CD14-positive monocyte (primary cell): Measurements from ENCODE around the gene PRRC2C. TPM values are rescaled to one million over a fixed set of nuclear protein-coding genes. Genes with fewer than 3 reads are reported as not detected.

Experiments used
- DNase-seq, 3 donors: peaks; one replicate each; pipeline ENCODE4 v3.0.0-alpha.2; 2011 to 2022
- H2AFZ ChIP-seq: 2 replicates; pipeline ENCODE4 v1.6.0; 2012; ENCODE audit warnings: mild to moderate bottlenecking, low read depth, low read length, inconsistent platforms; ENCODE audit not compliant: insufficient read depth, poor library complexity, severe bottlenecking
- H3K27ac ChIP-seq, 2 donors: 1 replicate in 1 of 2; 2 replicates in 1 of 2; pipeline ENCODE4 v1.5.1; 2012 to 2013; ENCODE audit warnings: low read length in 2 of 2, control low read depth in 1 of 2, inconsistent platforms in 1 of 2, low read depth in 1 of 2, mild to moderate bottlenecking in 1 of 2
- H3K27me3 ChIP-seq, 2 donors: one replicate each; pipeline versions ENCODE4 v1.6.0 to v1.6.1; 2011 to 2013; ENCODE audit warnings: low read length in 2 of 2; ENCODE audit not compliant: control insufficient read depth in 2 of 2, insufficient read depth in 2 of 2
- H3K36me3 ChIP-seq, 2 donors: replicated peaks in 1 of 2; 1 replicate in 1 of 2; 2 replicates in 1 of 2; pipeline versions ENCODE4 v1.5.1 to v1.6.1; 2012 to 2013; ENCODE audit warnings: low read length in 2 of 2, control low read depth in 1 of 2, inconsistent platforms in 1 of 2, mild to moderate bottlenecking in 1 of 2; ENCODE audit not compliant: insufficient read depth in 2 of 2, control insufficient read depth in 1 of 2
- H3K4me1 ChIP-seq, 2 donors: 1 replicate in 1 of 2; 2 replicates in 1 of 2; pipeline versions ENCODE4 v1.5.1 to v1.6.1; 2012 to 2013; ENCODE audit warnings: low read length in 2 of 2, control low read depth in 1 of 2, inconsistent platforms in 1 of 2, mild to moderate bottlenecking in 1 of 2, moderate library complexity in 1 of 2; ENCODE audit not compliant: insufficient read depth in 2 of 2, control insufficient read depth in 1 of 2
- H3K4me2 ChIP-seq: replicated peaks from 2 replicates; pipeline ENCODE3; 2012; ENCODE audit warnings: low read length, moderate library complexity, mild to moderate bottlenecking; ENCODE audit not compliant: poor library complexity, severe bottlenecking; ENCODE audit errors: extremely low read depth
- H3K4me3 ChIP-seq, 3 experiments: fragments of 200-600 bp in 1 of 3; sonication (generic) in 1 of 3; replicated peaks in 1 of 3; 1 replicate in 2 of 3; 2 replicates in 1 of 3; pipeline ENCODE4 v1.5.1; 2011 to 2013; ENCODE audit warnings: low read length in 3 of 3, mild to moderate bottlenecking in 3 of 3, control low read depth in 2 of 3, low read depth in 2 of 3, inconsistent platforms in 1 of 3, moderate library complexity in 1 of 3
- H3K79me2 ChIP-seq: 2 replicates; pipeline ENCODE4 v1.6.0; 2012; ENCODE audit warnings: mild to moderate bottlenecking, control low read depth, inconsistent platforms, low read length, moderate library complexity; ENCODE audit not compliant: insufficient read depth
- H3K9ac ChIP-seq: 2 replicates; pipeline ENCODE4 v1.6.0; 2017; ENCODE audit warnings: low read length, mild to moderate bottlenecking; ENCODE audit not compliant: insufficient read depth, poor library complexity, severe bottlenecking
- H3K9me3 ChIP-seq, 2 donors: replicated peaks in 1 of 2; 1 replicate in 1 of 2; 2 replicates in 1 of 2; pipeline versions ENCODE4 v1.5.1 to v1.6.1; 2012 to 2013; ENCODE audit warnings: low read length in 2 of 2, control low read depth in 1 of 2; ENCODE audit not compliant: control insufficient read depth in 1 of 2, insufficient read depth in 1 of 2
- H4K20me1 ChIP-seq: 2 replicates; pipeline ENCODE4 v1.6.0; 2012; ENCODE audit warnings: mild to moderate bottlenecking, low read length, control low read depth, moderate library complexity; ENCODE audit not compliant: insufficient read depth
- H3K27ac Mint-ChIP-seq, 7 donors: one replicate each; pipeline ENCODE4 v1.8.0; 2020; ENCODE audit warnings: mild to moderate bottlenecking in 7 of 7, mixed read lengths in 7 of 7, moderate library complexity in 6 of 7, inconsistent platforms in 2 of 7
- H3K27me3 Mint-ChIP-seq, 3 donors: one replicate each; pipeline ENCODE4 v1.8.0; 2021 to 2022; ENCODE audit warnings: low read depth in 3 of 3, mild to moderate bottlenecking in 3 of 3, mixed read lengths in 3 of 3, moderate library complexity in 3 of 3, inconsistent platforms in 1 of 3
- H3K36me3 Mint-ChIP-seq, 2 donors: one replicate each; pipeline ENCODE4 v1.8.0; 2020; ENCODE audit warnings: mixed read lengths in 2 of 2, inconsistent platforms in 1 of 2, mild to moderate bottlenecking in 1 of 2
- H3K4me1 Mint-ChIP-seq: one replicate; pipeline ENCODE4 v1.8.0; 2020; ENCODE audit warnings: mild to moderate bottlenecking, mixed read lengths
- H3K4me3 Mint-ChIP-seq, 2 donors: one replicate each; pipeline ENCODE4 v1.8.0; 2020; ENCODE audit warnings: mild to moderate bottlenecking in 2 of 2, mixed read lengths in 2 of 2, moderate library complexity in 1 of 2
- H3K9me3 Mint-ChIP-seq, 7 donors: one replicate each; pipeline ENCODE4 v1.8.0; 2020 to 2022; ENCODE audit warnings: mixed read lengths in 7 of 7, mild to moderate bottlenecking in 6 of 7, moderate library complexity in 6 of 7, inconsistent platforms in 2 of 7
- CTCF ChIP-seq: fragments of 200-600 bp; IDR thresholded peaks from one replicate; pipeline ENCODE4 v1.8.0; 2022; ENCODE audit warnings: antibody characterized with exemption, mild to moderate bottlenecking
- WGBS: methylation state at CpG from one replicate; pipeline ENCODE4 v1.1.5; 2013; ENCODE audit warnings: missing lambda C conversion rate; ENCODE audit not compliant: insufficient coverage; 5-methylcytosine and 5-hydroxymethylcytosine counted together
- intact Hi-C, 2 donors: fragments of 100-400 bp; cut with micrococcal nuclease; formaldehyde crosslinking; loops; one replicate each; pipeline versions ENCODE4 v1.15.0 to v1.15.1; 2023
- polyA plus RNA-seq, 3 donors: library from polyadenylated mRNA; depleted of rRNA in 1 of 3; unstranded in 2 of 3; stranded (reverse) in 1 of 3; fragments of 300-500 nt in 2 of 3; fragments of >200 nt in 1 of 3; fragmentation: Illumina TruSeq in 2 of 3; gene quantifications; 1 replicate in 2 of 3; 2 replicates in 1 of 3; pipeline ENCODE4 v1.2.3, GENCODE V29; 2012 to 2021

The PRRC2C gene
- polyA plus RNA-seq, 3 donors: 13.8 to 69.1 (median 15.6) TPM

DNA sequence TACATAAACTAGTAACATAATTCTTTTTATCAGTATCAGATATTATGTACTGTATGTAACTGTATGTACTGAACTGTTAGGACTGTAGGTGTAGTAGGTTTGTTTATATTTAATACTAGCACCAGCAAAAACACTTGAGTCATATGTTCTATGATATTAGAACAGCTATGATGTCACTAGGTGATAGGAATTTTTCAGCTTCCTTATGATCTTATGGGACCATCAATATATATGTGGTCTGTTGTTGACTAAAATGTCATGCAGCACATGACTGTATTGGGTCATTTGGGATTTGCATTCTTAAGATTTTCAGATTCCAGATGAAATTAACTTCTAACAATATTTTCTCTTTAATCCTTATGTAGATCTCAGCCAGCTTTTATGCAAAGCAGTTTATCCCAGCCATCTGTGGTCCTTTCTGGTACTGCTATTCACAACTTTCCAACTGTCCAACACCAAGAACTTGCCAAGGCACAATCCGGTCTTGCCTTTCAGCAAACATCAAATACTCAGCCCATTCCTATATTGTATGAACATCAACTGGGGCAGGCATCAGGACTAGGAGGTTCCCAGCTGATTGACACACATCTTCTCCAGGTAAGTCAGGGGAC is 98.4 kb downstream of the PRRC2C start:
- Histone ChIP-seq H3K27ac (no peak overlapping the region), H2AFZ (no peak overlapping the region), H3K4me1 (no peaks in the 10 kb centered on the region), H3K9ac (no peak overlapping the region), H3K27me3 (no peaks in the 10 kb centered on the region), H3K4me2 (no peak overlapping the region), H3K9me3 (no peaks in the 10 kb centered on the region), H4K20me1 (peaks cover 6% of the 10 kb centered on the region), H3K36me3 (peaks cover 96 to 98% of the 10 kb centered on the region in 2 donors), H3K4me3 (no peak overlapping the region), H3K79me2 (no peaks in the 10 kb centered on the region)
- no peaks in the 10 kb centered on the region for H3K9me3 Mint-ChIP-seq
- no peaks in the 10 kb centered on the region for H3K4me1 Mint-ChIP-seq
- intact Hi-C loops: loop anchor here in 1 of 2 donors (10.0 kb wide), 1 partner anchor 59 kb away; no protein-coding TSS in a partner anchor
- peaks cover 0 to 2% (median 0%) of the 10 kb centered on the region in 3 donors for H3K27me3 Mint-ChIP-seq
- peak overlapping the region in 1 of 7 donors; percentile 16 for H3K27ac Mint-ChIP-seq
- H3K4me3 Mint-ChIP-seq: no peak overlapping the region
- 100% methylated on average over 1 of the region's 1 CpG for WGBS
- no peak for DNase-seq
- H3K36me3 Mint-ChIP-seq: peaks cover 78 to 85% of the 10 kb centered on the region in 2 donors
- TF ChIP-seq CTCF: no peak

- peaks cover 96 to 98% of the 10 kb centered on the region in 2 donors for H3K36me3 ChIP-seq
- Mint-ChIP-seq H3K27me3 (peaks cover 0 to 2% (median 2%) of the 10 kb centered on the region in 3 donors), H3K36me3 (peaks cover 78 to 85% of the 10 kb centered on the region in 2 donors), H3K27ac (peak overlapping the region in 1 of 7 donors; percentile 7), H3K4me1 (no peaks in the 10 kb centered on the region), H3K4me3 (no peak overlapping the region), H3K9me3 (no peaks in the 10 kb centered on the region)
- intact Hi-C loops: loop anchor here in 1 of 2 donors (10.0 kb wide), 1 partner anchor 61 kb away; no protein-coding TSS in a partner anchor
- no peak overlapping the region for H3K4me3 ChIP-seq
- no peaks in the 10 kb centered on the region for H3K79me2 ChIP-seq
- no peaks in the 10 kb centered on the region for H3K27me3 ChIP-seq
- no CpG with 5 or more reads among the region's 9 CpGs for WGBS
- no peak overlapping the region for H2AFZ ChIP-seq
- no peak for TF ChIP-seq CTCF
- peaks cover 6% of the 10 kb centered on the region for H4K20me1 ChIP-seq
- no peaks in the 10 kb centered on the region for H3K9me3 ChIP-seq
- no peak overlapping the region for H3K4me2 ChIP-seq
- H3K27ac ChIP-seq: peak overlapping the region in 1 of 2 donors; percentile 9
- H3K9ac ChIP-seq: no peak overlapping the region
- no peaks in the 10 kb centered on the region for H3K4me1 ChIP-seq
- no peak for DNase-seq
Measured at GRCh38 chr1:171585715-171586114, 100.4 kb downstream of the PRRC2C start.
